Activated T-cell treated with anti-CD3 and anti-CD28 coated beads for 1 hour (primary cell): Measurements from ENCODE around the gene NCKIPSD.

Source experiments
- DNase-seq: peaks from one replicate; pipeline ENCODE4 v3.0.0-alpha.2; 2020; ENCODE audit warnings: low read depth

Gene NCKIPSD

DNA sequence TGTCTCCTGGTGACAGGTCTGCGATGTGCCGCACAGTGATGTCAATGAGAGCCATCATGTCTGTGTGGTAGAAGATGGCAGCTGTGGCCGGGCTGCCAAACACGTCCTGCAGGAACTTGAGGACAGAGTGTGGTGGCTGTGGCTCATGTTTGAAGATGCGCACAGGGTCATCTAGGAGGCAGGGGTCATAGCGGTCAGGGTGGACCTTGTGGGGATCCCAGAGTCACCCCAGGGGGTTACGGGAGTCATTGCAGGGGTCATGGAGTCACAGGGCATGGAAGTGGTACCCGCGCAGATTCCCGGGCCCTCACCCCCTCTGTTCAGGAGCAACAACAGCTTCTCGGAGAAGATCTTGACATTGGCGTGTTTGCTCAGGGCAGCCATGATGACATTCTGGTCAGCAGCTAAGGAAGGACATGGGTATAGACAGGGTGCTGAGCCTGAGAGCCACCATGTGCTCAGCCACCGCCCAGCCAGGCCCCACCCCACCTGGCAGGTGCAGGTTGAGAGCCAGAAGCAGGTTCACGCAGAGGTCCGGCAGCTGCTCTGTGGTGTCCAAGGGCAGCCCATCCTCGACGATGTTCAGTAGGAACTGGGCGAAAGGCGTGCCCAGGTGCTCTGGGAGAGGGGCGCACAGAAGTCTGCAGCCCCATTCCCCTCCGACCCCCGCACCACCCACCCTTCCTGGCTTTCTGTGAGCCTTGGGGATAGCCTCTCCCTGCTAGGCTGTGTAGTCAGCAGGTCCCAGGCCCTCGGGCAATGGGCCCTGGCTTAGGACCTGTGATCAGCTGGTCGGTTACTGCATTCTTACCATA lies 6.9 kb downstream of the NCKIPSD start:
- no peak for DNase-seq

DNA sequence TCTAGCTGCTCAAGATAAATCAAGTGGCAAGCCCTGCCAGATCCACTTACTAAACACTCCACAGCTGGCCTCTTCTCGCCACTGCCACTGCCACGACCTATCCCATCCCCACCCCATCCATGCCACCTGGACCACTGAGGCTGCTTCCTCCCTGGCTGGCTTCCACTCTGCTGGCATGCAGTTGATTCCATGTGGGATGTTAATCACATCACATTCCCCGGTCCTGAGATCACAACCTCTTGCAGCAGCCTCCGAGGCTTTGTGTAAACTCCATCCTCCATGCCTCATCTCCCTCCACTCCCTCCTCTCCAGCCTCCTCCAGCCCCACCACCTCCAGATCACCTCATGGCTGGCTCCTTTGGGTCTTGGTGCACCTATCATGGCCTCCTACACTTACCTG lies 7.7 kb downstream of the NCKIPSD start:
- no peak for DNase-seq

DNA sequence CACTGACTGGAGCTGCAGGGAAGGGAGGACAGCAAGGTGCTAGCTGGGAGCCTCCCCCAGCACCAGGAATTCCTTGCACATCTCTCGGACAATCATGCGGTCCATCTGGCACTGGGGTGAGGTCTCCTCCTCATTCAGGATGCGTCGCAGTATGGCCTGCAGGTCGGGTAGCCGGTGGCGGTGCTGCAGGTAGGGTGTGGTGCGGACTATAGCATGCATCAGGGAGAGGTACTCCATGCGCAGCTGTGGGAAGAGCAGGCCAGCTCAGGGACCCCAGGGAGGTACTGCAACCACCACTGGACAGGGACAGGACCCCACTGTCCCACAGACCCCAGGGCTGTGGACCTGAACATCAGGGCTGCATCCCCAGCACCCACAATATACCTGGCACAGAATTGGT lies 11.2 kb downstream of the NCKIPSD start:
- no peak for DNase-seq

DNA sequence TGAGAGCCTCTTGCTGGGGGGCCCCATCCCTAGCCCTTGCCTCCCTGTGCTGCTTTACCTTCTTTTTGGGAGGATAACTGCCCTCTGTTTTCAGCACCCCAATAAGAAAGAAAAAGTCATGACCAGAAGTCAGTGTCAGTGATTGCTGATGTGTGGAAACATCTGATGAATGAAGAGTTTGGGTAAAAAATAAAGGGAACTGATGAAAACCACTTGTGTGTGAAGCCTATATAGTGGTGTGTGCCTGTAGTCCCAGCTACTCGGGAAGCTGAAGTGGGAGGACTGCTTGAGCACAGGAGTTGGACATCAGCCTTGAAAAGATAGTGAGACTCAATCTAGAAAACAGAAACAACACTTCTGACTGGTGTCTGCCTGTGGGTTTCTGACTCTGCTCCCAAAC lies 13.2 kb downstream of the NCKIPSD start:
- no peak for DNase-seq

DNA sequence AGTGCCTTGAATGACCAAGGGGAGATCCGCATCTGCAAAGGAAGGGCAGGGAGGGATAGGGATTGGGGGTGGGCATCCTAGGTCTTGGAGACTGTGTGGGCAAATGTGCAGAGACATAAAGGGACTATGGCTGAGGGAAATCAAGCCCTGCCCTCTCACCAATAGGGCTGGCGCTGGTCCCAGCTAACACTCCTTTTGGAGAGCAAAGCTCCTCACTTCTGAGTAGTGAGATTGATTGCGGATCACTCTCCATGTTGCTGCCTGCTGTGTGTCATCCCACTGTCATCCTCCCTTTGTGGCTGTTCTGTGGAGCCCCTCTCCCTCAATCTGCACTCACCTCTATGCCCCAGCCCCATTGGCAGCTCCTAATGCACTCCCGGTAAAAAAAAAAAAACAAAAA lies 20.8 kb downstream of the NCKIPSD start:
- DNase-seq, result no peak

DNA sequence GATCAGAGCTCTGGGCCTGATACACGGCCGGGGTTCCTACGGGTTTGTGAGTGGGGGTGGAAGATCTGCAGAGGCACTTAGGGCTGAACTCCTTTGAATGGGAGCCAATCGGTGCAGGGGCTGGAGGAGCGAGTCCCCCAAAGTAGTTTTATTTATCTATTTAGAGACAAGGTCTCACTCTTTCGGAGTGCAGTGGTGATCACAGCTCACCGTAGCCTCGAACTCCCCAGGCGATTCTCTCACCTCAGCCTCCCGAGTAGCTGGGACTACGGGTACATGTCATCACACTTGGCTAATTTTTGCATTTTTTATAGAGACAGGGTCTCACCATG lies 21.4 kb downstream of the NCKIPSD start:
- no peak for DNase-seq

DNA sequence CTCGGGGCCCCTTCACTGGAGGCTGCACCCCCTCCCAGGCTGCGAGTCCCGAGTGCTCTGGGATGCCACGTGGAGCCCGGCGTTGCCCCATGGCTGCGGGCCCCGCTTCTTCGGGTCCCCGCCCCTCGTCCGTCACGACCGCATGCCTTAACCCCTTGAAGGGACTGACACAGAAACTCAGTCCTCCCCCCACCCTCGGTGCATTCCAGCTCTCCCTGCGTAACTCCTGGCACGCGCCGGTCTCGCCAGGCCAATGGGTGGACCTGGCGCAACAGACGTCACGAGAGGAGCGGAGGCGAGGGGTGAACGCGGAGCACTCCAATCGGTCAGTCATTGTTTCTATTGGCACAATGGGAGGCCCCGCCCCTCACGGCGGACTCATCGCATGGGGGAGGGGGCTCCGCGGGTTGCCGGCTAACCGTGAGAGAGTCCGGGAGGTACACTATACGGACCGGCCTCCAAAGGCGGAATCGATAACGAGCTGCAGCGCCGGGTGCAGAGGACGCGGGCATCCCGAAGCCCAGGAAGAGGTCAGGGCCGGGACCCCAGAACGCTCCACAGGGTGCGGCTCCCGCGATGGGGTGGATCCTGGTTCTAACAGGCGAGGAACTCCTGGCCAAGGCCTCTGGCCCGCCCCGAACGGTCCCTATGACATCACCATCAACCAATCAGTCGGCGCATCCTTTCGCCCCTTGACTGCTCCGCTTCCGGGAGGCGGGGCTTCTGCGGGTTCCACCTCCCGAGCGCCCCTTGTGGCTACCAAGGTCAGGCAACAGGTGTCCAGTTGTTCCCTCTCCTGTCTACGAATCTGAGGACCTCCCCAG lies 22.0 kb downstream of the NCKIPSD start:
- DNase-seq, result peak; percentile 71

DNA sequence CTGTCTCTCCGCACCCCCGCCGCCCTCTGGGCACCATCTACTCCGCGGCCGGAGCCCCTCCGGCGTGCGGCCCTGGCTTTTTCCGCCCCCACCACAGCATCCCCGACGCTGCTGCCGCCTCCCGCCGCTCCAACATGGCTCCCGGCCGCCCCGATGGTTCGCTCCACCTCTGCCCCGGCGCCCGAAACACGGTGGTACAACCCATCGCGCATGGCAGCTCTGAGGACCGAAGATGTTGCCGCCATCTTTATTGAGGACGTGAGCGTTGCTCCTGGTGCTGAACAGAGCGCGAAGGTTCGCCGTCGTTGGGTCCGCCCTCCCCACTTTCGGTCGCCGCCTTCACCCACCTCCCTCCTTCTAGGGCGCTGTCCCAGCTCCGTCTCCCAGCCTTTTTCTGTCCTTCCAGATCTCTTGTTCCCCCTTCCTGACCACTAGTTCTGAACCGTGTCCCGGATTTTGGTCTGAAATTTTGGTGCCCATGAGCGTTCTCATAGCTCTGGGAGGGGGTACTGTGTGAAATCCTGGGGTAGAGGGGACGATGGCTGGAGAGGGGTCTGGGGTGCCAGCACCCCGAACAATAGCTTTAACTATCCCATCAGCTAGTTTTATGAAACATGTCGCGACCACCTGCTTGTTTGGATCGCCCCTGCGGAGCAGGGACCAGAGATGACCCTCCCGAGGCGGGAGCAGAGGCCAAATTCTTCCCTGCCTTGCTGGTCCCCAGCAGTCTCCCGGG lies 22.8 kb downstream of the NCKIPSD start, which contains the start of gene CELSR3:
Gene CELSR3 (minus strand): TSS at position 134 of the 736 bp plus-strand sequence. CDS start 252 bp downstream, outside the sequence.
- peak; percentile 27 for DNase-seq

DNA sequence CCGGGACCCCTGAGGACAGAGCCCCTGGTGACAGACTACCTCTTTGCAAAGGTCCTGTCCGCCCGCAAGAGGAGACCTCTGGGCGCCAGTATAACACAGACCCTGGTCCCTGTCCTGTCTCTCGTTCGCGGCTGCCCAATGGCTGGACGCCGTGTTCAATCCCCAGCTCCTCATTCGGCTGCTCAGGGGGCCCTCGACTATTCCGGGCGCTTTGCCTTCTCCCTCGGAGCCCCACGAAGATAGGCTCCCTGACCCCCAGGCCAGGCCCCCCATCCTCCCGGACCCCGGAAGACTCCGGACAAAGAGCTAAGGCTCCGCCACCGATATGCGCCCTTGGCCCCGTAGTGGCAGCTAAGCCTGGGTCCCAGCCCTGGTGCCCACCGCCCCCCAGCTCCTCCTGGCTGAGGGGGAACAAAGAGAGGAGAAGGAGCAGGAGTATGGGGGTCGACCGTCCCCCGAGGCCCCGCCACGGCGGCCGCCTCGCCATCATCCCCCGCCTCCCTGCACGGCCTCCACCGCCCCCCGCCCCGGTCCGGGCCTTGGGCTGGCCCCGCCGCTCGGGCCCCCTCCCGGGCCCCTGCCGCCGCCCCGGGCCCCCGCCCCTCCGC lies 23.5 kb downstream of the NCKIPSD start:
- DNase-seq, result no peak

DNA sequence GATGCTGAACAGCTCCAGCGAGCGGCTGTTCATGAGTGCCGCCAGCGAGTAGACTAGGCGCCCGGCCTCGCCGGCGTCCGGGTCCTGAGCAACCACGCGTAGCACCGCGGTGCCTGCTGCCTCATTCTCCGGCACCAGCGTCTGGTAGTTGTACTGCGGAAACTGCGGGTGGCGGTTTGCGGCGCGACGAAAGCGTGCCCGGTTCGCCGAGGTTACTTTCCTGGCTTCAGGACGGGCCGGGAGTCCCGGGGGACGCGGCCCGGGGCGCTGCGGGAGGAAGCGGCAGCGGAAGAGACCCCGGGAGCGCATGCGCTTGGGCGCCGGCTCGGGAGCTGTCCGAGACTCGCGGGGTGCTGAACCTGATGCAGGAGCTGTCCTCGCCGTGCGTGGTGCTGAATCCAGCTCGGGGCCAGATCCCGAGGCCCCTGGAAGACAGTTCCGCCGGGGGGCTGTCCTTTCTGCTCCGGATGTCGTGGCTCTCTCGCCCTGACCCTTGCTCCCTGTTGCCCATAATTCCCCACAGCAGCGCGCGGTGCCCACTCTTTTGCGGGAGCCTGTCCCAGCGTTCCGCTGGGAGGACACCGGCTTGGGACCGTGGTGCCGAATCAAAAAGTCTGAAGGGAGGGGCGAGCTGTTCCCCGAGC lies 24.1 kb downstream of the NCKIPSD start:
- peak; percentile 65 for DNase-seq

DNA sequence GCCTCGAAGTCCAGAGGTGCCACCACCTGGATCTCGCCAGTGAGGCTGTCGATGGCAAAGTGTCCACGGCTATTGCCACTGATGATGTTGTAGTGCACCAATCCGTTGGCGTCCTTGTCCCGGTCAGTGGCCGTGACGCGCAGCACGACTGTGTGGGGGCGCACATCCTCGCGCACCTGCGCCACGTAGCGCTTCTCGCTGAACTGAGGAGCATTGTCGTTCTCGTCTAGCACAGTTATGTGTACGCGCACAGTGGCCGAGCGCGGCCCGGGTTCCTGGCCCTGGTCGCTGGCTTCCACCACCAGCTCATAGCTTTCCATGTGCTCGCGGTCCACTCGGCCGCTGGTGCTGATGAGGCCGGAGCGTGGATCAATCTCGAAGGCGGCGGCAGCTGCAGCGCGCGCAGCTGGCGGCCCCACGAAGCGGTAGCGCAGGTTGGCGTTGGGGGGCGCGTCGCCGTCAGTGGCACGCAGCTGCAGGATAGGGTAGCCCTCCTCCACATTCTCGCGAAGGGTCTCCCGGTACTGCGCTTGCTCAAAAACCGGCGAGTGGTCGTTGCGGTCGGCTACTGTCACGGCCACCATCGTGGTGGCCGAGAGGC lies 24.8 kb downstream of the NCKIPSD start:
- DNase-seq, result no peak

DNA sequence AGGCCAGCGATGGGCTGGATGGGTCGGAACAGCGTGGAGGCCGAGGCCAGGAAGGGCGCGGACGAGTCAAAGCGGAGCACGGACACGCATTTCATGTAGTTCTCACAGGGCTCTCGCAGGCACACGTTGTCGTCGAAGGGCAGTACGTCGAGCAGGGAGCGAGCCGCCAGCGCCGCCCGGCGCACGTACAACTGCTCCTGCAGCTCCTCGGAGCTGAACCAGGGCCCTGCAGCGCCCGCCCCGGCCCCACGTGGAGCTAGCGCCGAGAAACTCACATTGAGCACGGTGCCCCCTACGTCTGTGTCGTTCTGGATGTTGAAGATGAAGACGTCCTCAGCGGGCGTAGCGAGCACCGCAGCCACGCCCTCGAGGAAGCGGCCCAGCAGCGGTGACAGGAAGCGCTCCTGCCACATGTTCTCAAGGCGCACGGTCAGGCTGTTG lies 28.9 kb downstream of the NCKIPSD start:
- DNase-seq, result no peak

DNA sequence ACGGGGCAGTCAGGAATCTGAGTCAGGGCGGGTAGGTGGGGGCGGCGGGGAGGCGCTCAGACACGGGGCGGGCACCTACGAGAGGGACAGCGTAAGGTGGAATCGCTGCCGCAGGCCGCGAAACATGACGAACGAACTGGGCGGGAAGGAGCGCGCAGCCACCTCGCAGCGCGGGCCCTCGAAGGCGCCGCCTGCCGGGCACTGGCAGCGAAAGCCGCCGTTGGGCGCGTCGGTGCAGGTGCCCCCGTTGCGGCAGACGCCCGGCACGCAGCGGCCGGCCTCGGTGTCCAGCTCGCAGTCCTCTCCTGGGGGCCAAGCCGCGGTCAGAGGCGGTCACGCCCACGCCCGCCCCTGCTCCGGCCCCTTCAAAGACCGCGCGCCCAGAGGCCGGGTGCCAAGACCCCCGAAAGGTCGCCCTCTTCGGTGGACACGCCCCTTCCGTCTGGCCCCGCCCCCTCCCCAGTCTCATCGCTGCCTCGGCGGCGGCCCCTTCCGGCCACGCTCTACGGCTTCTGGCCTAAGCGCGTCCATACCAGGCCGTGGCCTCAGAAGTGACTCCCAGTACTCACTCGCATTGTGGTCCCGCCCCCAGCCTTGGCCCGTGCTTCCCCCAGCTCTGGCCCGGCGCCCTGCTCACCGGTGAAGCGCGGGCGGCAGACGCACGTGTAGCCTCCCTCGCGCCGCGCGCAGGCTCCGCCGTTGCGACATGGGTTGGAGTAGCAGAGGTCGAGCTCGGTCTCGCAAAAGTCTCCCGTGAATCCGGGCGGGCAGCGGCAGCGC lies 29.5 kb downstream of the NCKIPSD start:
- DNase-seq, result peak; percentile 77

DNA sequence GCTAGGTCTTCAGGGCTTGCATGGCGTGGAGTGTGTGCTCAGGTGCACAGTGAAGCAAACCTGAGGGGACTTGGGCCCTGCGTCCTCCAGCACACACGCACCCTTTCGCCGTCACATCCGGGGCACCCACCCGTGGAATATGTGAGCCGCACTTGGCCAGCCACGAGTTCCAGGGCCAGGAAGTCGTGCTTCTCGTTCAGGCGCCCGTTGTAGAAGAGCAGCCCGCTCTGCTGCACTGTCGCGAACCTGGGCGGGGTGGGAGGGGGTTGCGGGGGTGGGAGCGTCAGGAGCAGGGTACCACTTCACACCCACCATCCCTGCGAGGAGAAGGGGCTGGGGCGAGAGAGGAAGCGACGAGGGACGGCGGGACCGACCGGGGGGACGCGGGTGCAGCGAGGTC lies 30.1 kb downstream of the NCKIPSD start:
- peak; percentile 48 for DNase-seq

DNA sequence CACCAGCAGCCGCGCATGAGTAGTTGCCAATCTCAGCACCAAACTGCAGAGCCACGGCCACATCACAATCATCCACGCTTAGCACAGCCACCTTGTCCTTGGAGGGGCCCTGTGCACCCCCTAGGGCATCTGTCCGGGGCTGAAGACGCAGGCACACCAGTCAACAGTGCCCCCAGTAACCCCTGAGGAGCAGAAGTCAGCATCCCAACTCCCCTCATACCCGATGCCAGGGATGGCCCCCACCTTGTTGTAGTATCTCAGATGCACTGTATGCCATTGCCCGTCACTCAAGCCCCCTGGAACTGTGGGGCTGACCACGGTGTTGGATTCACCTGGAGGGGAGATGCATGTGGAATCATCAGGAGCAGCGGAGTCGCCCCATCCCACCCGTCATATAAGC lies 30.7 kb downstream of the NCKIPSD start:
- DNase-seq, result no peak

DNA sequence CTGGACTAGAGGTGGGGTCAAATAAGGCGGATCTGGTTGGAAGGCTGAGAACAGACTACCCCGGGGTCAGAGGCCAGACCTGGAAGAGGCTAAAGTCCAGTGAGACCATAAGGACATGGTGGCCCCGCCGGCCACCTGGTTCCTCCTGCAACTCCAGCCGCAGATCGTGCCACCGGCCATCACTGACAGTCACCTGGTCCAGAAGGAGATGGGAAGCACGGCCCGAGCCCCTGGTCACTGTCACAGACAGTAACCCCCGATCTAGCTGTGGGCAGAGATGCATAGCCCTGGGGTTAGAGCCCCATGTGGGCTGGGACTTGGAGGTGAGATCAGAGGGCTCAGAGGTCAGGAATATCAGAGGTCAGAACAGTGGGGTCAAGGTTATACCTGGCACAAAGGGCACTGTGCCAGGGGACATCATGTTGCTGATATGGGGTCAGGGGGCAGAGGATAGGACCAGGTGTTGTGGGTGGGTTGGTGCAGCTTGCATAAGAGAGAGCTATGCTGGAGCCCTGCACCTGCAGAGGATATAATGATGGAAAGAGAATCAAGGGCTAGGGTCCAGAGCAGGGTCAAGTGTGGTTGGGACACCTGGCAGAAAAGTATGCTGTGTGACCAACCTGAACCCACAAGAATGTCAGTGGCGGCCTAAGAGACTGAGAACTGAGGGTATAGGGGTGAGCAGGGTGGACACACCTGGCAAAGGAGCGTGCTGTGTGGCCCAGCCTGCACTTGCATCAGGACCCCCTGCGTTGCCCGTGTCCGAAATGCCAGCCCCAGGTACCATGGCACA lies 32.6 kb downstream of the NCKIPSD start:
- no peak for DNase-seq

DNA sequence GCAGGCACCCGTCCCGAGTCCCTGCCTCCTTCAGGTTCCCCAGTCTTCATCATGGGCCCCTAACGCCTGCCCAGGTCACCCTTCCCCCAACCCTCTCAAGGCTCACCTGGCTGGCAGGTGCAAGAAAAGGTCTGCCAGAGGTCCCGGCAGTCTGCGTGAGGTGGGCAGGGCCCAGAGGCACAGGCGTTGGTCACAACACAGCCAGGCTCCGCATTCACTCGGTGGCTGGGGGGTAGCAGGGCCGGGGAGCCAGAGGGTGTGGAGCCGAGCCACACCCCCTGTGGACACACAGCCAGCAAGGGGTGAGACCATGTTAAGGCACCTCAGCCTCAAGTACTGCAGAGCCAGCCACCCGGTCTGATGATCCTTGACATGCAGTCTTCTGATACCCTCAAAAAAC lies 33.9 kb downstream of the NCKIPSD start:
- DNase-seq, result no peak

DNA sequence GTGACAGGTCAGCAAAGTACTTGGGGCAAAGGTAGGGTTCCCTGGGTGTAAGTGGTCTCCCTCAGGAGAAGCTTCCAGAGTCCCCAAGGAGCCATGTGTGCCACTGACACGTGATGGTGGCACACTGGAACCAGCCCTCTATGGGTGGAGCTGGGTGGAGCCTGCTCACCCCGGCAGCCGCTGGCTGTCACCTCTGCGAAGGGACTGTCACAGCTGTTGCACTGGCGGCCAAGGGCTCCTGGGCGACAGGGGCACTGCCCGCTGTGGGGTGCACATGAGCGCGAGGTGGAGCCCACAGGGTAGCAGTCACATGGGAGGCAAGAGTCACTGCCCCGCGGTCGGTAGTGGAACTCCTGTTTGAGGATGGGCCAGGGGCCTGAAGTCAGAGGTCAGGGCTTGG lies 35.0 kb downstream of the NCKIPSD start:
- DNase-seq, result no peak

DNA sequence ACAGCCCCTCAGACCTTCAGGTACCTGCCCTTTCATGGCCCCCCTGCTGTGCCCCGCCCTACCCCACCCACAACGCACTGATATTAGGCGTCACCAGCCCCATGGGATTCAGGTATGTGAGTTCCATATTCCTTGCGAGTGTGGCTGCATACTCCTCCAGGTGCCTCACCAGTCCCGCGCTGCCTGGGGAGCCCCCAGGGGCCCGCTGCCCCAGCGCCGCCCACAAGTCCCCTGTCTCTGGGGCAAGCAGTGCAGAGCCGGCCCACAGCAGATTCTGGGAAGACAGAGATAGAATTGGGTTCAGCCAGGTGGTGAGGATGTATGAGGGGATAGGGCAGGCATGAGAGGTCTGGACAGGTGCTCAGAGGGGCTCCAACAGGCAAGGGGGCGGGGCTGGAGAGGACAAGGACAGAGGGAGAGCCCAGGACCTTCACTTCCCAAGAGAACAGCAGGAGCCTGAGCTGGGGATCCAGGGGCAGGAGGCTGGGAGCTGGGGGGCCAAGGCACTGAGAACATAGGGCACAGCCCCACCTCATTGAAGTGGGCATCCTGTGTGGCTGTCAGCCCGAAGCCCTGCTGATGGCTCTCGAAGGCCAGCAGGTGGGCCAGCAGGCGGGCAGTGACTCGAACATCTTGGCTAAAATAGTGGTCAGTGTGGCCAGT lies 37.4 kb downstream of the NCKIPSD start:
- no peak for DNase-seq
